ENCODE measurements around the gene GINS3. TPM values are rescaled to one million over a fixed set of nuclear protein-coding genes. Genes with fewer than 3 reads are reported as not detected.

The GINS3 gene
- total RNA-seq, 4 donors from 2014 or later: 0.77 to 5.9 (median 5.0) TPM

DNA sequence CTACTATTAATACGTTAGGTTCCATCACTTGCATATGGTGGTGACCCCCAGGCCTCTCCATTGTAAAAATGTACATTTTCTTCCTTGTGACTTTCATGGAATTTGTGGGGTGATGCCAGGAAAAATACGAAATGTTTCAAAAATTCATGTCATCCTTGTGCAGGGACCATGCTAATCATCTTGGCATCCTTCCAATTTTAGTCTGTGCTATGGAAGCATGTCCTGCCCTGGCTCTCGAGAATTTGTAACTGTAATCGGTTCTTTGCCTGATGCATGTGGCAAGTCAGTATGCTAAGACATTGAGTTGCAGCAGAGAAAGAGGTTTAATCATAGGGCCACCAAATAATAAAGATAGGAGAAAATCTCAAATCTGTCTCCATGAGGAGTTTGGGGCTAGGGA lies 14.3 kb upstream of the GINS3 start:
- Histone ChIP-seq H3K4me1 (no peaks in the 10 kb centered on the region), H3K27ac (no peak overlapping the region), H3K4me3 (no peak overlapping the region), H3K27me3 (no peaks in the 10 kb centered on the region), H3K9me3 (no peaks in the 10 kb centered on the region), H3K36me3 (no peaks in the 10 kb centered on the region)
- intact Hi-C loops (cut with DNase I; ENCODE audit: low total_unique reads): no loop called here
- TF ChIP-seq, protein P1, sequence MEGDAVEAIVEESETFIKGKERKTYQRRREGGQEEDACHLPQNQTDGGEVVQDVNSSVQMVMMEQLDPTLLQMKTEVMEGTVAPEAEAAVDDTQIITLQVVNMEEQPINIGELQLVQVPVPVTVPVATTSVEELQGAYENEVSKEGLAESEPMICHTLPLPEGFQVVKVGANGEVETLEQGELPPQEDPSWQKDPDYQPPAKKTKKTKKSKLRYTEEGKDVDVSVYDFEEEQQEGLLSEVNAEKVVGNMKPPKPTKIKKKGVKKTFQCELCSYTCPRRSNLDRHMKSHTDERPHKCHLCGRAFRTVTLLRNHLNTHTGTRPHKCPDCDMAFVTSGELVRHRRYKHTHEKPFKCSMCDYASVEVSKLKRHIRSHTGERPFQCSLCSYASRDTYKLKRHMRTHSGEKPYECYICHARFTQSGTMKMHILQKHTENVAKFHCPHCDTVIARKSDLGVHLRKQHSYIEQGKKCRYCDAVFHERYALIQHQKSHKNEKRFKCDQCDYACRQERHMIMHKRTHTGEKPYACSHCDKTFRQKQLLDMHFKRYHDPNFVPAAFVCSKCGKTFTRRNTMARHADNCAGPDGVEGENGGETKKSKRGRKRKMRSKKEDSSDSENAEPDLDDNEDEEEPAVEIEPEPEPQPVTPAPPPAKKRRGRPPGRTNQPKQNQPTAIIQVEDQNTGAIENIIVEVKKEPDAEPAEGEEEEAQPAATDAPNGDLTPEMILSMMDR (IDR thresholded peaks at IDR 0.05): no peak
- no peak for TF ChIP-seq POLR2A (IDR thresholded peaks at IDR 0.05)
- DNase-seq: no peak

DNA sequence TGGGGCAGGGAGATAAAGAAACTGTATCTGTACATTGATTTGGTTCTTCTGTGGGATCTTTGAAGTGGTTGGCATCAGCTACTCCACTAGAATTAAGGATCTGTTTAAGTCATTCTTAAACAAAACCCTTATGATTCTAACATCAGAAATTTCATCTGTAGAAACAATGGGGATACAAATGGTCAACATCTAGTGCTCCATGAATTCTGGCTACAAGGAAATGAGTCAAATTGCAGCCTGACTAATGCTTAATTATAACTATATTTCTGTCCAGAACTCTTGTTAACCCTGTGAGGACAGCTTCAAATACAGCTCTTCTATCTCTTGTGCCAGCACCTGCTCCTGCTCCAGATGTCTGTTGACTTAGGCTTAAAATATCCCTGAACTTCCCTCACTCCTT lies 13.9 kb upstream of the GINS3 start:
- Histone ChIP-seq H3K27ac (no peak overlapping the region), H3K4me3 (no peak overlapping the region), H3K4me1 (no peaks in the 10 kb centered on the region), H3K9me3 (no peaks in the 10 kb centered on the region), H3K27me3 (no peaks in the 10 kb centered on the region), H3K36me3 (no peaks in the 10 kb centered on the region)
- no peak for DNase-seq
- intact Hi-C loops (cut with DNase I; ENCODE audit: low total_unique reads): no loop called here
- TF ChIP-seq, protein P1 (IDR thresholded peaks at IDR 0.05): no peak
- no peak for TF ChIP-seq POLR2A (IDR thresholded peaks at IDR 0.05)

DNA sequence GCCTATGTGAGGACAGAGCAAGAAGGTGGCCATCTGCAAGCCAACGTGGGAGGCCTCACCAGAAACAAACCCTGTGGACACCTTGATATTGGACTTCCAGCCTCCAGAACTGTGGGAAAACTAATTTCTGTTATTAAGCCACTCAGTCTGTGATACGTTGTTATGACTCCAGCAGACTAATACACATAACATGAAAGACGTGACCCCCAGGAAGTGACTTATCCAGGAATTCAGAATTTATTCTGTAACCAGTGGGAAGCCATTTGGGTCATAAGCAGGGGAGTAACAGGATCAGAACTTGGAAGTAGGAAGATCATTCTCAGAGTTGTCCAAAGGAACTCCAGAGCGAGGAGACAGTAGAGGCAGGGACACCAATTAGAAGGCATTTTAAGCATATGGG lies 12.5 kb upstream of the GINS3 start:
- Histone ChIP-seq H3K27ac (no peak overlapping the region), H3K4me3 (no peak overlapping the region), H3K27me3 (no peaks in the 10 kb centered on the region), H3K36me3 (no peaks in the 10 kb centered on the region), H3K9me3 (no peaks in the 10 kb centered on the region), H3K4me1 (no peaks in the 10 kb centered on the region)
- intact Hi-C loops (cut with DNase I; ENCODE audit: low total_unique reads): no loop called here
- no peak for DNase-seq
- TF ChIP-seq, protein P1 (IDR thresholded peaks at IDR 0.05): no peak
- no peak for TF ChIP-seq POLR2A (IDR thresholded peaks at IDR 0.05)

DNA sequence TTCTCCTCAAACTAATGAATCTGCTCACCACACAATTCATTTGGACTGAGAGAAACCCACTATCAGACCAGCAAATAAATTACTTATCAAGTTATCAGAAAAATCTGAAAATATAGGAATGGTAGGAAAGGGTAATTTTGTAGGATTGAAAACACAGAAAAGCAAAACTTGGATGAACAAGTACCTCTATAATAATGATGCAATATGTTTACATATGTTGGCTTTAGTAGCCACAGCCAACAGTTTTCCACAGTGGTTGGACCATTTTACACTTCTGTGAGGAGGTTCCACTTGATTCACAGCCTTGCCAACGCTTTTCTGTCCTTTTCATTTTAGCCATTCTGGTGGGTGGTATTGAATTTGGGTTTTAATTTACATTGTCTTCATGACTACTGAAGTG lies 10.6 kb upstream of the GINS3 start:
- no peaks in the 10 kb centered on the region for H3K4me1 ChIP-seq
- intact Hi-C loops (cut with DNase I; ENCODE audit: low total_unique reads): no loop called here
- no peak for DNase-seq
- H3K4me3 ChIP-seq: no peak overlapping the region
- no peak overlapping the region for H3K27ac ChIP-seq
- no peaks in the 10 kb centered on the region for H3K9me3 ChIP-seq
- TF ChIP-seq, protein P1 (IDR thresholded peaks at IDR 0.05): no peak
- no peak for TF ChIP-seq POLR2A (IDR thresholded peaks at IDR 0.05)
- H3K36me3 ChIP-seq: no peaks in the 10 kb centered on the region
- H3K27me3 ChIP-seq: no peaks in the 10 kb centered on the region

DNA sequence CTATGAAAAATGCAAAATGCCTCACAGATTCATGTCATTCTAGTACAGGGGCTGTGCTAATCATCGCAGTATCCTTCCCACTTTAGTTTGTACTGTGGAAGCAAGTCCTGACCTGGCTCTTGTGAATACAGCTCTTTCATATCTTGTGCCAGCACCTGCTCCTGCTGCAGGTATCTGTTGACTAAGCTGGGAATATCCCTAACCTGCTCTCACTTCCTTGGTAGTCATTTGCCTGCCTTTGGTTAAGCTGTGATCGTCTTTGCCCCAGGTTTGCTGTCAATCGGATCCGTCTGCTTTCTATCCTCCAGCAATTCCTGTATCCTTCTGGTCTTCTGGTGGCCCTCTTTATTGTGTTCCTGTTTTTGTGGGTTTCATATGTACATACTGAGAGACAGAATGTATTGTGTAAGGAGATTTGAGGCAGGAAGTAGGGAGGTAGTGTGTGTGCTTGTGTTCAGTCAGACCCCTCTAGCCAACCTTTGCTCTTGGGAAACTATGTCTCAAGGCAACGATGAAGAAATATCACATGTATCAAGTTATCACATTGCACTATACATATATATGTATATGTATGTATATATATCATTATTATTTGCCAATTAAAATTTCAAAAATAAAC lies 7.7 kb upstream of the GINS3 start:
- no peak for DNase-seq
- no peak overlapping the region for H3K4me3 ChIP-seq
- no peak overlapping the region for H3K27ac ChIP-seq
- H3K27me3 ChIP-seq: no peaks in the 10 kb centered on the region
- H3K4me1 ChIP-seq: no peaks in the 10 kb centered on the region
- no peak for TF ChIP-seq POLR2A (IDR thresholded peaks at IDR 0.05)
- TF ChIP-seq, protein P1 (IDR thresholded peaks at IDR 0.05): no peak
- H3K36me3 ChIP-seq: no peaks in the 10 kb centered on the region
- no peaks in the 10 kb centered on the region for H3K9me3 ChIP-seq
- intact Hi-C loops (cut with DNase I; ENCODE audit: low total_unique reads): no loop called here

Data from uterus (tissue), 4 donors.